Liver (tissue), 9 donors: ENCODE measurements around the gene FADS1. TPM values are rescaled to one million over a fixed set of nuclear protein-coding genes. Genes with fewer than 3 reads are reported as not detected.

Experiments used
- DNase-seq: peaks from one replicate; pipeline ENCODE4 v3.0.0-alpha.2; 2017; ENCODE audit warnings: low spot score
- H3K27ac ChIP-seq, 2 donors: one replicate each; pipeline ENCODE4 v1.7.0; 2013; ENCODE audit warnings: inconsistent platforms in 2 of 2, low read length in 2 of 2, control low read depth in 1 of 2, low read depth in 1 of 2, mild to moderate bottlenecking in 1 of 2
- H3K27me3 ChIP-seq, 4 donors: one replicate each; pipeline versions ENCODE4 v1.6.1 to v1.7.0; 2013; ENCODE audit warnings: low read length in 3 of 4, inconsistent platforms in 1 of 4, mild to moderate bottlenecking in 1 of 4, moderate library complexity in 1 of 4; ENCODE audit not compliant: control insufficient read depth in 4 of 4, insufficient read depth in 4 of 4
- H3K36me3 ChIP-seq, 4 donors: one replicate each; pipeline versions ENCODE4 v1.6.1 to v1.7.0; 2013; ENCODE audit warnings: low read length in 3 of 4, mild to moderate bottlenecking in 3 of 4, low read depth in 1 of 4, moderate library complexity in 1 of 4; ENCODE audit not compliant: control insufficient read depth in 4 of 4, insufficient read depth in 3 of 4
- H3K4me1 ChIP-seq, 4 donors: one replicate each; pipeline versions ENCODE4 v1.6.1 to v1.7.0; 2013; ENCODE audit warnings: low read length in 3 of 4, mild to moderate bottlenecking in 3 of 4, moderate library complexity in 1 of 4; ENCODE audit not compliant: control insufficient read depth in 4 of 4, insufficient read depth in 4 of 4
- H3K4me3 ChIP-seq, 3 donors: one replicate each; pipeline versions ENCODE4 v1.6.1 to v1.7.0; 2013; ENCODE audit warnings: low read length in 3 of 3, control low read depth in 1 of 3, low read depth in 1 of 3, mild to moderate bottlenecking in 1 of 3
- H3K9ac ChIP-seq, 2 donors: one replicate each; pipeline ENCODE4 v1.7.0; 2013; ENCODE audit warnings: low read length in 2 of 2, mild to moderate bottlenecking in 2 of 2, moderate library complexity in 2 of 2, control low read depth in 1 of 2, low read depth in 1 of 2
- H3K9me3 ChIP-seq, 4 donors: one replicate each; pipeline versions ENCODE4 v1.6.1 to v1.7.0; 2013; ENCODE audit warnings: low read length in 3 of 4; ENCODE audit not compliant: control insufficient read depth in 4 of 4
- EGR1 ChIP-seq, 2 donors: IDR thresholded peaks; 2 replicates each; pipeline ENCODE4 v1.6.1; 2016 to 2018; ENCODE audit warnings: antibody characterized with exemption in 2 of 2, low read depth in 2 of 2
- FOXA2 ChIP-seq: IDR thresholded peaks from 2 replicates; pipeline ENCODE4 v1.6.1; 2016; ENCODE audit warnings: antibody characterized with exemption
- GABPA ChIP-seq, 2 donors: IDR thresholded peaks in 1 of 2; conservative IDR thresholded peaks in 1 of 2; 2 replicates each; pipeline ENCODE4 v1.6.1; 2016; ENCODE audit warnings: antibody characterized with exemption in 2 of 2, mild to moderate bottlenecking in 1 of 2, moderate library complexity in 1 of 2
- HNF4A ChIP-seq, 2 donors: conservative IDR thresholded peaks; 2 replicates each; pipeline ENCODE4 v1.6.1; 2016; ENCODE audit warnings: antibody characterized with exemption in 2 of 2, mild to moderate bottlenecking in 2 of 2
- HNF4G ChIP-seq: IDR thresholded peaks from 2 replicates; pipeline ENCODE4 v1.6.1; 2016; ENCODE audit warnings: antibody characterized with exemption
- JUND ChIP-seq, 2 donors: IDR thresholded peaks; 2 replicates each; pipeline ENCODE4 v1.6.1; 2016; ENCODE audit warnings: antibody characterized with exemption in 2 of 2
- MAX ChIP-seq: IDR thresholded peaks from 2 replicates; pipeline ENCODE4 v1.6.1; 2016; ENCODE audit warnings: antibody characterized with exemption
- NR2F2 ChIP-seq: IDR thresholded peaks from 2 replicates; pipeline ENCODE4 v1.6.1; 2016; ENCODE audit warnings: antibody characterized with exemption
- RAD21 ChIP-seq, 2 donors: IDR thresholded peaks; 2 replicates each; pipeline ENCODE4 v1.6.1; 2016; ENCODE audit warnings: antibody characterized with exemption in 2 of 2, mild to moderate bottlenecking in 2 of 2
- REST ChIP-seq: IDR thresholded peaks from 2 replicates; pipeline ENCODE4 v1.6.1; 2016; ENCODE audit warnings: antibody characterized with exemption, mild to moderate bottlenecking
- RXRA ChIP-seq, 2 donors: IDR thresholded peaks; 2 replicates each; pipeline ENCODE4 v1.6.1; 2017 to 2018; ENCODE audit warnings: antibody characterized with exemption in 2 of 2, mild to moderate bottlenecking in 1 of 2
- SP1 ChIP-seq: IDR thresholded peaks from 2 replicates; pipeline ENCODE4 v1.6.1; 2018; ENCODE audit warnings: antibody characterized with exemption, mild to moderate bottlenecking
- YY1 ChIP-seq: IDR thresholded peaks from 2 replicates; pipeline ENCODE4 v1.6.1; 2016; ENCODE audit warnings: antibody characterized with exemption, mild to moderate bottlenecking
- WGBS: extraction: QIAGEN DNeasy Blood & Tissue Kit; methylation state at CpG from one replicate; pipeline ENCODE4 v1.1.7; 2013; 5-methylcytosine and 5-hydroxymethylcytosine counted together
- polyA plus RNA-seq, 2 donors: library from polyadenylated mRNA; stranded (reverse) in 1 of 2; unstranded in 1 of 2; fragments of 200-250 nt in 1 of 2; fragments of >200 nt in 1 of 2; fragmentation: Nextera tagmentation in 1 of 2; extraction: Ambion mirVana in 1 of 2; gene quantifications; one replicate each; pipeline versions ENCODE4 v1.2.1 to v1.2.3, GENCODE V29; 2013 to 2015
- total RNA-seq, 2 donors: library from RNA; depleted of rRNA; stranded (reverse); fragments of >200 nt; gene quantifications; one replicate each; pipeline ENCODE4 v1.2.3, GENCODE V29; 2014
- TF ChIP-seq, protein P1 (sequence below): IDR thresholded peaks from 2 replicates; pipeline ENCODE4 v1.6.1; 2016; ENCODE audit warnings: antibody characterized with exemption
- TF ChIP-seq, protein P2 (sequence below): fragments of 150-350 bp; IDR thresholded peaks from 2 replicates; pipeline ENCODE4 v1.5.1; 2017; ENCODE audit warnings: improper control_type of control experiment, low read depth, low read length; ENCODE audit not compliant: missing input control
- TF ChIP-seq, protein P3 (sequence below): IDR thresholded peaks from 2 replicates; pipeline ENCODE4 v1.6.1; 2016; ENCODE audit warnings: antibody characterized with exemption
- donor health status: healthy.
- donor health status: healthy.
- donor health status: healthy.
- donor health status: healthy.
- donor health status: healthy.

Gene FADS1
- total and polyA plus RNA-seq, 4 donors = 16.8 to 137 (median 58.7) TPM

GRCh38 chr11:61793829-61794204 lies 23.0 kb downstream of the FADS1 start:
- H3K4me1 ChIP-seq = peaks cover 0 to 27% (median 22%) of the 10 kb centered on the region in 4 donors
- no peak overlapping the region for H3K27ac ChIP-seq
- H3K27me3 ChIP-seq = no peaks in the 10 kb centered on the region
- no peaks in the 10 kb centered on the region for H3K9me3 ChIP-seq
- H3K9ac ChIP-seq = no peak overlapping the region
- H3K36me3 ChIP-seq = peaks cover 8 to 14% (median 13%) of the 10 kb centered on the region in 4 donors
- DNase-seq = no peak
- TF ChIP-seq YY1 (no peak), HNF4G (no peak), GABPA (IDR thresholded peaks at IDR 0.05 in 1 of 2, conservative IDR thresholded peaks at IDR 0.05 in 1 of 2) (no peak), EGR1 (IDR thresholded peaks at IDR 0.05; ENCODE audit: low read depth in 2 of 2) (no peak), HNF4A (conservative IDR thresholded peaks at IDR 0.05) (no peak), JUND (IDR thresholded peaks at IDR 0.05) (no peak), SP1 (no peak), MAX (no peak), FOXA2 (no peak), REST (no peak), RAD21 (IDR thresholded peaks at IDR 0.05) (no peak), NR2F2 (no peak), RXRA (IDR thresholded peaks at IDR 0.05) (no peak)
- TF ChIP-seq, protein P1, sequence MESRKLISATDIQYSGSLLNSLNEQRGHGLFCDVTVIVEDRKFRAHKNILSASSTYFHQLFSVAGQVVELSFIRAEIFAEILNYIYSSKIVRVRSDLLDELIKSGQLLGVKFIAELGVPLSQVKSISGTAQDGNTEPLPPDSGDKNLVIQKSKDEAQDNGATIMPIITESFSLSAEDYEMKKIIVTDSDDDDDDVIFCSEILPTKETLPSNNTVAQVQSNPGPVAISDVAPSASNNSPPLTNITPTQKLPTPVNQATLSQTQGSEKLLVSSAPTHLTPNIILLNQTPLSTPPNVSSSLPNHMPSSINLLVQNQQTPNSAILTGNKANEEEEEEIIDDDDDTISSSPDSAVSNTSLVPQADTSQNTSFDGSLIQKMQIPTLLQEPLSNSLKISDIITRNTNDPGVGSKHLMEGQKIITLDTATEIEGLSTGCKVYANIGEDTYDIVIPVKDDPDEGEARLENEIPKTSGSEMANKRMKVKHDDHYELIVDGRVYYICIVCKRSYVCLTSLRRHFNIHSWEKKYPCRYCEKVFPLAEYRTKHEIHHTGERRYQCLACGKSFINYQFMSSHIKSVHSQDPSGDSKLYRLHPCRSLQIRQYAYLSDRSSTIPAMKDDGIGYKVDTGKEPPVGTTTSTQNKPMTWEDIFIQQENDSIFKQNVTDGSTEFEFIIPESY = no peak
- TF ChIP-seq, protein P2, sequence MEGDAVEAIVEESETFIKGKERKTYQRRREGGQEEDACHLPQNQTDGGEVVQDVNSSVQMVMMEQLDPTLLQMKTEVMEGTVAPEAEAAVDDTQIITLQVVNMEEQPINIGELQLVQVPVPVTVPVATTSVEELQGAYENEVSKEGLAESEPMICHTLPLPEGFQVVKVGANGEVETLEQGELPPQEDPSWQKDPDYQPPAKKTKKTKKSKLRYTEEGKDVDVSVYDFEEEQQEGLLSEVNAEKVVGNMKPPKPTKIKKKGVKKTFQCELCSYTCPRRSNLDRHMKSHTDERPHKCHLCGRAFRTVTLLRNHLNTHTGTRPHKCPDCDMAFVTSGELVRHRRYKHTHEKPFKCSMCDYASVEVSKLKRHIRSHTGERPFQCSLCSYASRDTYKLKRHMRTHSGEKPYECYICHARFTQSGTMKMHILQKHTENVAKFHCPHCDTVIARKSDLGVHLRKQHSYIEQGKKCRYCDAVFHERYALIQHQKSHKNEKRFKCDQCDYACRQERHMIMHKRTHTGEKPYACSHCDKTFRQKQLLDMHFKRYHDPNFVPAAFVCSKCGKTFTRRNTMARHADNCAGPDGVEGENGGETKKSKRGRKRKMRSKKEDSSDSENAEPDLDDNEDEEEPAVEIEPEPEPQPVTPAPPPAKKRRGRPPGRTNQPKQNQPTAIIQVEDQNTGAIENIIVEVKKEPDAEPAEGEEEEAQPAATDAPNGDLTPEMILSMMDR = no peak
- TF ChIP-seq, protein P3, sequence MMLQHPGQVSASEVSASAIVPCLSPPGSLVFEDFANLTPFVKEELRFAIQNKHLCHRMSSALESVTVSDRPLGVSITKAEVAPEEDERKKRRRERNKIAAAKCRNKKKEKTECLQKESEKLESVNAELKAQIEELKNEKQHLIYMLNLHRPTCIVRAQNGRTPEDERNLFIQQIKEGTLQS = no peak
- 68% methylated on average over 3 of the region's 3 CpGs for WGBS
- peak overlapping the region in 1 of 3 donors; percentile 71 for H3K4me3 ChIP-seq
